ENCODE data around the gene AGBL4.
"Not testable (repeated sequence)": the region's sequence is repeated elsewhere in the genome, so short reads cannot be mapped to it uniquely, and the experiment has no call there.

Gene AGBL4

DNA sequence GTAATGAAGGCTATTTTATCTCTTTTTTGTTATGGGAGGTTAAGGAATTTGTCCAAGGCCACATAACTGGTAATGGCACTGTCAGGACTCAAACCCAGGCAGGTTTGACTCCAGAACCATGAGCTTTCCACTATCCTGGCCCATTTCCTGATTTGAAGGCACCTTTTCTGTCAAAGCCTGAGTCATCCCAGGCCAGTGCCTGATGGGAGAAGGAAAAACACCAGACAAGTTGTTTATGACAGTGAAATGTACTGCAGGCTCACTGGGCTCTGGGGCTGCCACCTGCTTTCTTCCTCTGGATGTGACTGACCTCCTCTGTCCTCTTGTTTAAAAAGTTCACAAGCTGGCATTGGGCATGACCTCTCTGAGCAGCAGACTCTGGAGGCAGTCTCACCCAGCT lies 1479.9 kb downstream of the AGBL4 start:
- no peak for DNase-seq (ENCODE audit: low spot score)

DNA sequence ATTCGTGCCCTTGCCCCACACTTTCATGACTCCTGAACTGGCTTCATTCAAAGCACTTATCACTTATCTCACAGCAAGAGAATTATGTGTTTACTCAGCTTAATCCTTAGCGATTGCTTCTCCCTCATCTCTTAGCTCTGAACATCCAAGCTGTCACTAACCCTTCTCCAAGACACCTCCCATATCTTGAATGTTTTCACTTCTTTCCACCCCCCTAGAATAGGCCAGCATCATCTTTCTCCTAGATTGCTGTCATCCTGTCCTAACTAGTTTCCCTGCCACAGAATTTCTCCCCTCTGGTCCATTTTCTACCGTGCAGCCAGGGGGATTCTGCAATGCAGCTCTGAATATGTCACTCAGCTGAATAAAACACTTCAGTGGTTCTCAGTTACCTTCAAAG lies 1483.2 kb downstream of the AGBL4 start:
- DNase-seq (ENCODE audit: low spot score) = no peak

DNA sequence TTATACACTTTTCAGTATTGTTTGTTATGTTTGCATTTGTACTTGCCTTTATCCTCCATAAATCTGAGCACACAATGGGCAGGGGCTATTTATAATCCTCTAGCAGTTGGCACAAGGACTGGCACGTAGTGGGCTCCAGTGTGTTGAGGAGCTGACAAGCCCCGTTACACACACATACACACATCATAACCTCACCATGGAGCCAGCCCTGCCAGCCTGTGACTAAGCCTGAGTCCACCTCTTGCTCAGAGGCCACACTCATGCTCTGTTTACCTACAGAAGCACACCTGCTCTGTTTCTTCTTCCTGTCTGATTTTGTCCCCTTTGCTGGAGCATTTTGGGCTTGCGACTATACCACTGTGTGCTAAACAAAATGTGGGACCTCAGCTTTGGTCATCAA lies 1487.3 kb downstream of the AGBL4 start:
- peak; percentile 70 for DNase-seq (ENCODE audit: low spot score)

DNA sequence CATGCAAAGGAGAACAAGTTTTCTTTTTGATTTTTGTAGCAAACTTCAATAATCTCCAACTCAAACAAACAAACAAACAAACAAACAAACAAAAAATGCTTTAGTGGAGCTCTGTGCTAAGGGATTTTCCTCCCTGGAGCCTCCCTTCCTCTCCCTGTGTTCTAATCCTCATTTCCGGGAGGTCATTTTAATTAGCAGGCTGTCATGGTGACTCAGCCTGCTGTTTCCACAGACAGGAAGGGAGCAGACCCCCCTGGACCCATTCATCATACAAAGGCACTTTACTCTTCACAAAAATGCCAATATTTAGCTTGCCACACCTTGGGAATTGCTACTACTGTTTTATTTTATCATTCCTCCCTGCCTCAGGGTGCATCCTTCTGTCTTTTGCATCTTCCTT lies 1490.8 kb downstream of the AGBL4 start:
- DNase-seq (ENCODE audit: low spot score) = peak; percentile 3

DNA sequence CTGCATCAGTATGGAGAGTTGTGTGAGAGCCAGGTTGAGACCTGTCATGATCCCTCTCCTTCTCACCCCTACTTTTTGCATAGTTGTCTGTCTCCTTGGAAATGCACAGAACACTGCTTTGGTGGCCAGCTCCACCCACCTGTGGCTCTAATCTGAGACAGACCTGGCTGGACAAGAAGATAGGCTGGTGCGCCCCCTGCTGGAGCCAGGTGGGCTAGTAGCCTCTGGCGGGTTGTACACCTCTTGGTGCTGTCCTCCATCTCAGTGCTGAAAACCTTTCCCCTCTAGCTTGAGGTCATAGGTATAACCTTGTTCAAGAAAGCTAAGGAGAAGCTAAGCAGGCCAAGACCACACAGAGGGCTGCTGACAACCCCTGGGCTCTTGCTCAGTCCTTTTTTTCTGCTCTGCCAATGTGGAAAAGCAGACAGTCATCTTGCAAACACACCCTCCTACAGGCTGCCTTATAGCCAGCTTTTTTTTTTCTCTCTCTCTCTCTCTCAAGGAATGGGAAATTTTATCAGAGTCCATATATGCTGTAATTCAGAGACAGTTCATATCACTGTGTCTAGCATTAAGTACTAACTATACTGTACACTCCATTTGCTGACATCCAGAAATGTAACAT lies 1492.9 kb downstream of the AGBL4 start:
- peak; percentile 71 for DNase-seq (ENCODE audit: low spot score)

DNA sequence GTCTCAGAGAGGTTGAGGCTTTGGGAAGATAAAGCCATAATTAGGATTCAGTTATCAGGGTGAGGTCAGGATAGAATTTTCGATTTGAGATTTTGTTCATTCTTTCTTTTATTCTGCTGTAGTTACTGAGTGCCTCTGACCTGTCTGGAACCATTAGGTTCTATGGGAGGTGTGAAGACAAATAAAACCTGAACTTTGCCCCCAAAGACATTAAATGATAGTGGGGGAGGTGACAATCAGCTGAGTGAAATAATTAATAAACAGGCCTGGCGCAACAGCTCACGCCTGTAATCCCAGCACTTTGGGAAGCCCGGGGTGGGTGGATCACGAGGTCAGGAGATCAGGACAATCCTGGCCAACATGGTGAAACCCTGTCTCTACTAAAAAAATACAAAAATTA lies 1496.7 kb downstream of the AGBL4 start:
- DNase-seq (ENCODE audit: low spot score) = no peak

DNA sequence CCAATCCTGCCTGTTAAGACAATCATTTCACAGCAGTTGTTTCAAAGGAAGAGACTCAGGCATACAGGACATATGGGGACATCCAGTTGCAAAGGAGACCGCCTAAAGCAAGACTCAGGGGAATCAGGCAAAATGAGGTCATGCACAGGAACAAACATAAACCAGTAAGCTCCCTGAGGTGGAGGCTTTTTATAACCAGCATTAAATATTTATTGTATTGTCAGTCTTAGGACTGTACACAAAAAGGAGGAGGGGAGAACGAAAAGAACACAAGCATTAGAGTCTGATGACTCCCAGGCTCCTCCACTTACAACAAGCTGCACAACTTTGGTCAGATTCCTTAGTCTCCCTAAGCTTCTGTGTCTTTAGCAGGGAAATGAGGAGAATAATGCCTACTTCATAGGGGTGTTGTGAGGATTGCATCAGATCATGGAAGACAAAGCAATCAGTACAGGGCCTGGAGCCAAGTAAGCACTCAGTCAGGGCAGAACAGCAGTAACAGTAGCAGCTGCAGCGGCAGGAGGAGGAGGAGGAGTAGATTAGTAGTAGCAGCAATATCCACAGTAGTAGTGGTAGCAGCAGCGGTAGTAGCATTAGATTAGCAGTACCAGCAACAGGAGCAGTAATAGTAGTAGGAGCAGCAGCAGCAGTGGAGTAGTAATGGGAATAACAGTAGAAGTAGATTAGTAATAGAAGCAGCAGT lies 1497.6 kb downstream of the AGBL4 start:
- DNase-seq (ENCODE audit: low spot score) = no peak

DNA sequence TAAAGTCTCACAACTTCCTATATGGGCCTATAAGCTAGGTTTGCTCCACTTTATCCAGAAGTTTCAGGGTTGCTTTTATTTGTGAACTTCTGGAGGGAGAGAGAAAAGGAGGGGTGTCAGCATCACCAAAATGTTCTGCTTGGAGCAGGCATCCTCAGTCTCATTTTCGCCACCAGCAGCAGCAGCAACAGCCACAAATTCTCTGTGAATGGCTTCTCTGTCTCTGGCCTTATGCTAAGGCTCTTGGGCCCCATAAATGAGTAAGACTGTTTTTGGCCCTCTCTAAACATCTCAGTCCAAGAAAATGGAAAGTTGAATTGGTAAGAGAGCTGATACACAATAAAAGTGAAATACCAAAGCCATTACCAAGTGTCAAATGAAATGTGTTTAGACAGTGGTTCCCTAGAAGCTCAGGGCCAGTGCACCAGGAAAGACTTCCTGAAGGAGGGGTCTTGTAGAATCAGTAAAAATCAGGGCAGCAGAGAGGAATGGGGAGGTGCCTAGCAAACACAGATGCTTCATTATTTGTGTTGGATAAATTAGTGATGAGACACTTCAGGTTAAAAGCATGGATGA lies 1498.8 kb downstream of the AGBL4 start:
- DNase-seq (ENCODE audit: low spot score) = no peak

DNA sequence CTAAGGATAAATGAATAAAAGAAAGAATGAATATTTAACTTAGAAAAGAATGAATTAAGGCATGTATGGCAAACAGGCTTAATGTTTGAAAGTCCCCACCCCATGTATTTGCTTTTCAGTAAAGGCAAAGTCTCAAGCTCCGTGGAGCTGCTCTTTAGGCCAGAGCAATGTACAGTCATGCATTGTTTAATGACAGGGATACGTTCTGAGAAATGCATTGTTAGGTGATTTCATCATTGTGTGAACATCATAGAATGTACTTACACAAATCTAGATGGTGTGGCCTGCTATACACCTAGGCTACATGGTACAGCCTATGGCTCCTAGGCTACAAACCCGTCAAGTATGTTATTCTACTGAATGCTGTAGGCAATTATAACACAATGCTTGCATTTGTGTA lies 1500.2 kb downstream of the AGBL4 start:
- no peak for DNase-seq (ENCODE audit: low spot score)

DNA sequence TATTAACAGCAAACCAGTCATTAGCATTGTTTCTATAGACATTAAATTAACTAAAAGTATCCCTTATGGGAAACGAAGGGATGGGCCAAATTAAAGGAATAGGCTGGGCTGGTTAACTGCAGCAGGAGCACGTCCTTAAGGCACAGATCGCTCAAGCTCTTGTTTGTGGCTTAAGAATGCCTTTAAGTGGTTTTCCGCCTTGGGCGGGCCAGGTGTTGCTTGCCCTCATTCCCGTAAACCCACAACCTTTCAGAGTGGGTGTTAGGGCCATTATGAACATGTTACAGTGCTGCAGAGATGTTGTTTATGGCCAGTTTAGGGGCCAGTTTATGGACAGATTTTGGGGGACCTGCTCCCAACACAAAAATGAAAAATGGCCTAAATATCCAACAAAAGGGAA lies 1503.9 kb downstream of the AGBL4 start:
- not testable (repeated sequence) for DNase-seq (ENCODE audit: low spot score)

DNA sequence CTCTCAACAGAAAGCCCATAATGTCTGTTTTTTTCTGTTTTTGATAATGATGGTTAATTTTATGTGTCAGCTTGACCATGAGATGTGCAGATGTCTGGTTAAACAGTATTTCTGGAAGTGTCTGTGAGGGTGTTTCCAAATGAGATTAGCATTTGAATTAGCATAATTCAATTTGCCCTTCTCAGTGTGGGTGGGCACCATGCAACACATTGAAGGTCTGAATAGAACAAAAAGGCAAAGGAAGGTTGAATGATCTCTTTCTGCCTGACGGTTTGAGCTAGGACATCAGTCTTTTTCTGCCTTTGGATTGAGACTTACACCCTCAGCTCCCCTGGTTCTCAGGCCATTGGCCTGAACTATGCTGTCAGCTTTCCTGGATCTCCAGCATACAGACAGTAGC lies 1516.9 kb downstream of the AGBL4 start:
- DNase-seq (ENCODE audit: low spot score) = no peak

DNA sequence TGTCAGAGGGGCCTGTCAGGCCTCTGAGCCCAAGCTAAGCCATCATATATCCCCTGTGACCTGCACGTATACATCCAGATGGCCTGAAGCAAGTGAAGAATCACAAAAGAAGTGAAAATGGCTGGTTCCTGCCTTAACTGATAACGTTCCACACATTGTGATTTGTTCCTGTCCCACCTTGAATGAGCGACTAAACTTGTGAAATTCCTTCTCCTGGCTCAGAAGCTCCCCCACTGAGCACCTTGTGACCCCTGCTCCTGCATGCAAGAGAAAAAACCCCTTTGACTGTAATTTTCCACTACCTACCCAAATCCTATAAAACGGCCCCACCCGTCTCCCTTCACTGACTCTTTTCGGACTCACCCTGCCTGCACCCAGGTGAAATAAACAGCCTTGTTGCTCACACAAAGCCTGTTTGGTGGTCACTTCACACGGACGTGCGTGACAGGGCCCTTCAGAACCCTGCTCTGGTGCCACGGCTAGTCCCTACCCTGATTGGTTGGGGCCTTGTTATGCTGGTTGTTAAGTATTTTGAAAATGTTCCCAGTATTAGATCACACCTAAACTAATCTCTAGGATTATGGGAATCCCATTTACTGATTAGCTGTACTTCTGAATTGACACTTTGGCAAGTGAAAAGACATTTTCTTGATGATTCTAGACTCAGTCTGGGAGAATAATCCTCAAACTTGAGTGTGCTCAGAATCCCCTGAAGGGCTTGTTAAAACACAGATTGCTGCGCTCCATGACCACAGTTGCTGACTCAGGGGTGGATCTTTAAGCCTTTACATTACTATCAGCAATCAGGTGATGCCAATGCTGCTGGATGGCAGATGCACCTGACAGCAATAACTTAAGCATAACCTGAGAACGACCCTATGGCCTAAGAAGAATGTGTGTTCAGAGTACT lies 1523.0 kb downstream of the AGBL4 start:
- DNase-seq (ENCODE audit: low spot score) = no peak

DNA sequence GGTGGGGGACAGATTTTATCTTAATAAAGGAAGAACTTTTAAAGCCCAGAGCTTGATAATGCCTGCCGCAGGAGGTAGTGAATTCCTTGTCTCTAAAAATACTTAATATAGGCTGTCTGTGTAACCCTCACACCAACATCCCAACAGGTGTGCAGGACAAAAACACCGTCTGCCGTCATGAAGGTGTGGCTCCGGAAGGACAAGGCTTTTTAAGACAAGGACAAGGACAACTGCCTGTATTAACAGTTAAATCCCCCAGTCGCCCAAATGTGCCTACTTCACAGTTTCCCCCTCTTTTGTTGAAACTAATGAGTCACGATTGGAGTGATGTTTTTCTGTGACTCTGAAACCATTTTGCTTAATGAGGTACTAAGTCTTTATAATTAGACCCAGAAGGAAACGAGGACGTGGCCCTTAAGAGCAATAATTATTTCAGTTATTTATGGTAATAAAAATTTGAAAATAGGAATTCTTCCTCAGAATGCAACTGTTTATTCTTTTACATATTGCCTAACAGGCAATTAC lies 1524.5 kb downstream of the AGBL4 start:
- no peak for DNase-seq (ENCODE audit: low spot score)

DNA sequence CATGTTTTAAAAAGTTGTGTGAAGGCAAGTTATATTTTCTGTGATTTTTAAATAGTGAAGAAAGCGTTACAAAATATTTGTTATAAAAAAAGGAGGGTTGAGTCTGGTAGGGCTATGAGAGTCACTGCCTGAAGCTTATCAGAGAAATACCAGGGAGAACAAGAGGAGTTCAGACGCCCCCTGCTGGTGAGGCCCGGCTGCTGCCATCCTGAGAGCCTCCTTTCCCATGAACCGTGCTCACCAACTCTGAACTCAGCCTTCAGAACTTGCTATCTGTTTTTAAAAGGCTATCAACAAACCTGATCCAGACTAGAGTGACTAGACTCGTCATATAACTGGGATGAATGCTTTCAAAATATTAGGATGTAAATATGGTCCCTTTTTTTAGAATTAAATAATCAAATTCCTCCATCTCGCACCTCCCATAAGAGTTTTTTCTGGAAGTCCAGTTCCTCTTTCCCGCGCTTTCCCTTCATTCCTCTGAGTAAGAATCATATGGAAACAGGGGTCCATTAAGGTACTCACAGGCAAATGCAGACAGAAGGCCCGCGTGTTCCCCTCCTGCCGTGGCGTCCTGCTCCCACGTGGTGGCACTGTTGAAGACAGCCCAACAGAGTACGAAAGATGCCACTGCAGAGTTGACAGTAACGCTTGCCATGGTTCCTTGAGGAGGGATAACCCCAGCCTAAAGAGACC lies 1525.5 kb downstream of the AGBL4 start:
- peak; percentile 72 for DNase-seq (ENCODE audit: low spot score)

DNA sequence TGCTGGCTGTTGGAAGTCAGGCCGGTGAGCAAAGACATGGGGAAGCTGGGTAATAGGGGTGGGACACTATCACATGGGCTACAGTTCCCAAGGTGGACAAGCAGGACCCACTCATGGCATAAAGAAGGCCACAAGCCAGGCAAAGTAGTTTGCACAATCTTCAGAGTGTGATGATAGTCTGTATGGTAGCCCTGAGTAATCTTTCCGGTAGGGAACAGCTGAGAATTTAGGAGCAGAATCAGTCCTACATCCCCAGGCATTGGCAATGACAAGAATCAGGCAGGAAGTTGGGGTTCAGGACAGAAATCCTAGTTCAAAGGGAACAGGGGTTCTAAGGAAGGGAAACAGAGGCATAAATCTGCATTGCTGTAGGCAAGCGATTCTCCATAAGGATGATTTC lies 1527.8 kb downstream of the AGBL4 start:
- no peak for DNase-seq (ENCODE audit: low spot score)

DNA sequence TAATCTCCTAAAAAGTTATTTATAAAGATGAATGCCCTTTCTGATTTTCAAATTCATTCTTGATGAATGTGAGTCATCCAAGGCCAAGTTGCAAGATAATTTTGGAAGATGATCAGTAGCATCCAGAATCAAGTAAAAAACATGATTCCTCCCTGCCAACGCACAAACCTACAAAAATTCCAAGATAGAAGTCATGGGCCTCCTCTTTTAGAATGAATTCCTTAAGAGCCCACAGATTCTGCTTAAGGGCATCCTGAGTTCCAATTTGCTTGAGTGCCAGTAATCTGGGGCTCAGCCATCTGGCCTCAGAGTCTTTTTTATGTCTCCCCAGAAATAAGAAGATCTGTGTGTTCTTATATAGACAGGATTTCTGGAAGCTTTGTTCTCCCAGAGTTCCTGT lies 1528.6 kb downstream of the AGBL4 start:
- no peak for DNase-seq (ENCODE audit: low spot score)

DNA sequence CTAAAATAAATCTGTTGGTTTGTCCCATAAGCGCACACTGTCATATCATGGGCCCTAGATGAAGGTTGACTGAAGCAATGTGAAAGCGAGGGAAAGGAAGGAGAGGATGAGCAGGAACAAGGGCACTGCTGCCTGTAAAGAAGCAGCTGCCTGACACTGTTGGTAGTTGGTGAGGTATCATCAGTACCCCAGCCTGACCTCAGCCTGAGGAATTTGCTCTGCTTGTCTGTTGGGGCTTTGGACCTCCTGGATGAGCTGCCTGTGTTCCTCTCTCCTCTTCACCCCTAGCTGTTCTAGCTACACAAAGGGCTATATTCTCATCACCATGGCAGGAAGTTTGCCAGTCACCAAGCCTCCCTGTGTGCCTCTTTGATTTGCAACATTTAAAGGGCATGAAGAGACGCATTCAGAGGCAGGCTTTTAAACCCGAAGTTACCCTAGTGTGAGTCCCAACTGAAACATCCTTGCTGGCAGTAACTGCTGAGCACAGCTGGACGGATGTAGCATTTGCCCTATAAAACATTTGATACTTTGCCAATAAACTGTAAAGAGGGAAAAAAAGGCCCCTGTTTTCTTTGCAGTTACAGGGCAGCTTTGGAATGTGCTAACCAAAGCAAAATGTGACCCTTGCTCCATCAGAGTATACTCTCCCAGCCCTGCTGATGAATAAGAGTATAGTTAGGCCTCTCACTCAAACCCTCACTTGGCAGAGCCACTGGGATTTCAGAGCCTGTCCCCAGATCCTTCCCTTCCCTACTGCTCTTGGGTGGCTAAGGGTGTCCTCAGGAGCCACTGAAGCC lies 1529.6 kb downstream of the AGBL4 start:
- peak; percentile 80 for DNase-seq (ENCODE audit: low spot score)

DNA sequence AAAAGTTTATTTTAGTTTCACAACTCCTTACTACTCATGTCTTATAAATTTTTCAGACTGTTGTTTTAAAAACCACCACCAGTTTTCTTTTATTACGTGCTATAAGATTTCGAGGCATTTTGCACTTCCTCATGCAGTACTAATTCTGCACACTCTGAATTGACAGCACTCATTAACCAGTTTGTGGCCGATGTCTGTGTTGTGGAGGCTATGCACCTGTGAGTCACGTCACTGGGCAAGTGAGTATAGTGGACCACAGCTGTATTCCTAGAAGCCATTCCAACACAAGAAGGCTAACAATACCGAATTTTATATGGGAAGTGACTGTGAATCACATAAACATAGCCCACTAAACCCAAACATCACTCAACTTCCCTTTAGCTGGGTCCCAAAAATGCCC lies 1530.7 kb downstream of the AGBL4 start:
- peak; percentile 34 for DNase-seq (ENCODE audit: low spot score)

DNA sequence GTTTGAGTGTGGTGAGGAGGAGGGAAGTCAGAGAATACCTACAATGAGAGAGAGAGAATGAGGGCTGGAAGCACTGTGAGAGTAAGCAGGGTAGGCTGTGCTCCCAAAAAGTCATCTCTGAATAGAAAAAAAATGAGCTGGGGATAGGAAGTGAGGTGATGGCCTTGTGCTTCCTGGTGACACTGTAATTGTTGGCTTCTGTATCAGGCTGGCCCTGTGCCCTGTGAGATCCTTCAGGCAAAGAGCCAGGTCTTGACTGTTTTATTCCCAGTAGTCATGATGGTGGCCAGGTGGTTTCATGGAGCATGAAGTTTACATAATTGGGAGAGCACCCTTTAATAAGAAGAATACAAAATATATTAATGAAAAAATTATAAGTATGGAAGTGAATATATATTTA lies 1531.4 kb downstream of the AGBL4 start:
- peak; percentile 46 for DNase-seq (ENCODE audit: low spot score)

DNA sequence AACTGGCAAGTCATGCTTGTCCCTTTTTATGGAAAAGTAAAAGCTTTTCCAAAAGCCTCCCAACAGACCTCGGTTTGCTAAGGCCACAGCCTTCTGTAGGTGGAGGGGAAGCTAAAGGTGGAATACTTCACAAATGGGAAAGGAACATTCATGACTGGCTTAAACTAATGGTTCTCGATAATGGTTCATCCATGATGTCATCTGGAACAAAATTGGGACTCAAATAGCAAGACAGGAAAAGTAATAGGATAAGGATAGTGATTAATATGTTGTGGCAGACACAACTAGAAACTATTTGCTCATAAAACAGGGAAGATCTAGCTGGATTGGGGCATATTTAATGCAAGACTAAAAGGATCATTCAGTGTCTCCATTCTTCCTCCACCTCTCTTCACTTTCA lies 1535.0 kb downstream of the AGBL4 start:
- DNase-seq (ENCODE audit: low spot score) = no peak
